ENCODE results near the gene FCN1.
A peak's percentile ranks its signal among the peaks of the same experiment; 100 is the strongest.
"Not testable (repeated sequence)": the region's sequence is repeated elsewhere in the genome, so short reads cannot be mapped to it uniquely, and the experiment has no call there.

Gene FCN1

GRCh38 chr9:134863306-134863902, 54.3 kb downstream of the FCN1 start:
- TF ChIP-seq, protein P1, sequence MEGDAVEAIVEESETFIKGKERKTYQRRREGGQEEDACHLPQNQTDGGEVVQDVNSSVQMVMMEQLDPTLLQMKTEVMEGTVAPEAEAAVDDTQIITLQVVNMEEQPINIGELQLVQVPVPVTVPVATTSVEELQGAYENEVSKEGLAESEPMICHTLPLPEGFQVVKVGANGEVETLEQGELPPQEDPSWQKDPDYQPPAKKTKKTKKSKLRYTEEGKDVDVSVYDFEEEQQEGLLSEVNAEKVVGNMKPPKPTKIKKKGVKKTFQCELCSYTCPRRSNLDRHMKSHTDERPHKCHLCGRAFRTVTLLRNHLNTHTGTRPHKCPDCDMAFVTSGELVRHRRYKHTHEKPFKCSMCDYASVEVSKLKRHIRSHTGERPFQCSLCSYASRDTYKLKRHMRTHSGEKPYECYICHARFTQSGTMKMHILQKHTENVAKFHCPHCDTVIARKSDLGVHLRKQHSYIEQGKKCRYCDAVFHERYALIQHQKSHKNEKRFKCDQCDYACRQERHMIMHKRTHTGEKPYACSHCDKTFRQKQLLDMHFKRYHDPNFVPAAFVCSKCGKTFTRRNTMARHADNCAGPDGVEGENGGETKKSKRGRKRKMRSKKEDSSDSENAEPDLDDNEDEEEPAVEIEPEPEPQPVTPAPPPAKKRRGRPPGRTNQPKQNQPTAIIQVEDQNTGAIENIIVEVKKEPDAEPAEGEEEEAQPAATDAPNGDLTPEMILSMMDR (IDR thresholded peaks at IDR 0.05; ENCODE audit: low read depth, low read length): no peak
- no peaks in the 10 kb centered on the region; the same call in 1 of the 2 replicates for H3K9me3 ChIP-seq
- DNase-seq: no peak
- H3K27me3 ChIP-seq: no peaks in the 10 kb centered on the region
- no peak overlapping the region for H3K4me3 ChIP-seq (ENCODE audit: low read depth, low read length)
- H3K36me3 ChIP-seq: no peaks in the 10 kb centered on the region
- H3K4me1 ChIP-seq: no peaks in the 10 kb centered on the region

DNA sequence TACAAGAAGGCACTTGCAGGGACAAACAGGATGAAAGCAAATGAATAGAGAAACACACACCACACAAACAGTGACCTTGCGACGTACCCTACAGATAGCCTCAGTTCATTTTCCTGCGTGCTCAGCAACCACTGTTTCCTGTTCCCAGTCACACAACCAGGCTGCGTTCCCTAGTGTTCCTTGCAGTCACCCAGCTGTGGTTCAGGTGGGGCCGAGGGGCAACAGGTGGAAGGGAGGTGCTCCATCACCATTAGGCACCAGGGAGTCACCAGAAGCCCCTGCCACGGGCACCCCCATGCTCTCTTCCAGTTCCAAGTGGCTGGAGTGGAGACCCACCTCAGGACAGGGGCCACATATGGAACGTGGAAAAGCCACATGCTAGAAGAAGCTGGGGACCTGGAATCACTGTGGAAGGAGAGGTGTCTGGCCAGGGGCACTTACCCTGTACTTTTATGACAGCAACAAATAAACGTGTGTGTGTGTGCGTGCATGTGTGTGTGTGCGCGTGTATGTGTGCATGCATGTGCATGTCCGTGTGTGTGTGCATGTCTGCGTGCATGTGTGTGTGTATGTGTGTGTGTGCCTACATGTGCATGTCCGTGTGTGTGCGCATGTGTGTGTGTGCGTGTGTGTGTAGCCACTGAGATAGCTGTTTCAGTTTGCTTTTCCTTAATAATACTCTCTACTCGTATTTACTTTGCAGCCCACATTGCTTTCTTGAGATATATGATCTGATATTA, 55.9 kb downstream of the FCN1 start:
- DNase-seq: no peak
- no peak overlapping the region for H3K4me3 ChIP-seq (ENCODE audit: low read depth, low read length)
- H3K36me3 ChIP-seq: no peaks in the 10 kb centered on the region
- no peaks in the 10 kb centered on the region for H3K27me3 ChIP-seq
- H3K9me3 ChIP-seq: no peaks in the 10 kb centered on the region; the same call in 1 of the 2 replicates
- H3K4me1 ChIP-seq: no peaks in the 10 kb centered on the region
- TF ChIP-seq, protein P1 (IDR thresholded peaks at IDR 0.05; ENCODE audit: low read depth, low read length): no peak

DNA sequence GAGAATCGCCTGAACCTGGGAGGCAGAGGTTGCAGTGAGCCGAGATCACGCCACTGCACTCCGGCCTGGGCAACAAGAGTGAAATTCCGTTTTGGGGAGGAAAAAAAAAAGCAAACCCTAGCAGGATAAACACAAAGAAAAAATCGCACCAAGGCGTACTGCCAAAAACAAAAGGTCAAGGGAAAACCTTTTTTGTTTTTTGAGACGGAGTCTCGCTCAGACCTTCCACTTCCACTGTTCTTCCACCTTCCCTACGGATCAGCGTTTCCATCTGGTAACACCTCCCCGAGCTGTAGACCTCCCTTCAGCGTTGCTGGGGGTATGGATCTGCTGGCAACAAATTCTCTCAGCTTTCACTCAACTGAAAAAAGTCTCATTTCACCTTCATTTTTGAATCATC, 57.2 kb downstream of the FCN1 start:
- H3K36me3 ChIP-seq: no peaks in the 10 kb centered on the region
- no peaks in the 10 kb centered on the region for H3K4me1 ChIP-seq
- H3K9me3 ChIP-seq: no peaks in the 10 kb centered on the region; the same call in 1 of the 2 replicates
- TF ChIP-seq, protein P1 (IDR thresholded peaks at IDR 0.05; ENCODE audit: low read depth, low read length): no peak
- H3K4me3 ChIP-seq (ENCODE audit: low read depth, low read length): no peak overlapping the region
- no peaks in the 10 kb centered on the region for H3K27me3 ChIP-seq
- DNase-seq: no peak

DNA sequence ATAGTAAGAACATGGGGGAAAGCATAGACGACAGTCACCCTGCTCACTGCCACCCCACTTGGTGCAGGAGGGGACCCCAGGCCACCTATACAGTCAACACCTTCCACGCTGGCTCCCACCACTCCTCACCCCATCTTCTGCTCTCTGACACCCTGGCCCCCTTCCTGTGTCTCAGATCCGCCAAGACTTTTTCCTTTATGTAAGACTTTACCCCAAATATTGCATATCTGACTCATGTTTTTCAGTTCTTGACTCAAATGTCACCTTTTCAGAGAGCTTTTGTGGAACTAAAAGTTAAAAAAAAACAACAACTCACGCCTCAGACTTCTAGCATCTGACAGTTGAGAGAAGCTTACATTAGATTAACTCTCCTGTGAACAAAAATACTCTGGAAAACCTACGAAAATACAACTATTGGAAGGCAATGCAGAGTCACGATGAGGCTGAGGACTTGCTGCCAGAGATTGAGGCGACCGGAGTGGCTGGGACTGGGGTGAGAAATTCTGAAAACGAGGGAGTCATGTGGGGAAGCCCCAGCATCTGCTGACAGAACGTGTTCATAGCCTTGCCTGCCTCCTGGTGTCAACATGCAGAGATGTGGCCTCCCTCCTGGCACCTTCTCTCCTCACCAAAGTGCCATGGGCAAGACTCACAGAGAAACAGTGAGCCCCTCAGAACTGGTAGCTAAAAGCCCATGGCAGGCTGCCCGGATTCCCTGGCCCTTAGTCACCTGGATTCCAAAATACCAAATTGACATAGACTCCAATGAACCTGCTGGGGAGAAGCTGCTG, 59.5 kb downstream of the FCN1 start:
- TF ChIP-seq, protein P1 (IDR thresholded peaks at IDR 0.05; ENCODE audit: low read depth, low read length): no peak
- no peaks in the 10 kb centered on the region for H3K4me1 ChIP-seq
- no peak overlapping the region for H3K4me3 ChIP-seq (ENCODE audit: low read depth, low read length)
- H3K36me3 ChIP-seq: no peaks in the 10 kb centered on the region
- no peaks in the 10 kb centered on the region; the same call in 1 of the 2 replicates for H3K9me3 ChIP-seq
- DNase-seq: peak; percentile 4
- no peaks in the 10 kb centered on the region for H3K27me3 ChIP-seq

- not testable (repeated sequence) for H3K27me3 ChIP-seq; H3K4me3 ChIP-seq (ENCODE audit: low read depth, low read length); H3K9me3 ChIP-seq; DNase-seq; H3K36me3 ChIP-seq; H3K4me1 ChIP-seq
Observed at GRCh38 chr9:134857451-134857850, 60.3 kb downstream of the FCN1 start.

GRCh38 chr9:134855900-134856377, 61.8 kb downstream of the FCN1 start:
- TF ChIP-seq, protein P1 (IDR thresholded peaks at IDR 0.05; ENCODE audit: low read depth, low read length): no peak

More at GRCh38 chr9:134855900-134856377, 61.8 kb downstream of the FCN1 start:
- H3K9me3 ChIP-seq: no peaks in the 10 kb centered on the region; the same call in 1 of the 2 replicates
- no peak for DNase-seq
- no peaks in the 10 kb centered on the region for H3K36me3 ChIP-seq
- no peak overlapping the region for H3K4me3 ChIP-seq (ENCODE audit: low read depth, low read length)
- no peaks in the 10 kb centered on the region for H3K27me3 ChIP-seq
- H3K4me1 ChIP-seq: no peaks in the 10 kb centered on the region

Data from BE2C (cell line).